OCI-LY3 (cell line): Measurements from ENCODE around the gene GALR2.

ENCODE experiments used
- H2AFZ ChIP-seq: fragments of 200-600, 300-600 bp; shearing (Covaris generic); 2 replicates; pipeline ENCODE4 v1.6.0; 2014; ENCODE audit warnings: antibody characterized with exemption, low read depth, low read length
- H3K27ac ChIP-seq: fragments of 200-600, 300-600 bp; sonication (generic); 2 replicates; pipeline ENCODE4 v1.5.1; 2014; ENCODE audit warnings: mild to moderate bottlenecking, low read length, moderate library complexity, mixed read lengths
- H3K27me3 ChIP-seq: fragments of 200-600, 300-600 bp; sonication (generic); 2 replicates; pipeline ENCODE4 v1.6.1; 2014; ENCODE audit warnings: low read depth, low read length, mixed read lengths
- H3K36me3 ChIP-seq: fragments of 200-600, 300-600 bp; sonication (generic); replicated peaks from 2 replicates; pipeline ENCODE3; 2014; ENCODE audit warnings: low read depth, low read length, mixed read lengths
- H3K4me1 ChIP-seq: fragments of 300-600, 200-600 bp; sonication (generic); 2 replicates; pipeline ENCODE4 v1.6.1; 2014; ENCODE audit warnings: low read length, mixed read lengths
- H3K4me2 ChIP-seq: fragments of 200-600, 300-600 bp; sonication (generic); 2 replicates; pipeline ENCODE4 v1.6.1; 2014; ENCODE audit warnings: low read length, mixed read lengths
- H3K4me3 ChIP-seq: fragments of 300-600, 200-600 bp; sonication (generic); 2 replicates; pipeline ENCODE4 v1.5.1; 2014; ENCODE audit warnings: antibody characterized with exemption, mild to moderate bottlenecking, low read length, moderate library complexity
- H3K79me2 ChIP-seq: fragments of 300-600, 200-600 bp; shearing (Covaris generic); 2 replicates; pipeline ENCODE4 v1.6.1; 2014; ENCODE audit warnings: mild to moderate bottlenecking, low read length, mixed read lengths
- H3K9ac ChIP-seq: fragments of 300-600, 200-600 bp; shearing (Covaris generic); 2 replicates; pipeline ENCODE4 v1.6.0; 2014; ENCODE audit warnings: mild to moderate bottlenecking, low read length, moderate library complexity
- H3K9me3 ChIP-seq: fragments of 200-600, 300-600 bp; shearing (Covaris generic); 2 replicates; pipeline ENCODE4 v1.6.1; 2014; ENCODE audit warnings: low read length, mixed read lengths; ENCODE audit not compliant: insufficient read depth
- H4K20me1 ChIP-seq: fragments of 200-600, 300-600 bp; sonication (generic); 2 replicates; pipeline ENCODE4 v1.6.1; 2016; ENCODE audit warnings: low read length, mixed read lengths; ENCODE audit not compliant: insufficient read depth
- CTCF ChIP-seq: fragments of 200-600, 300-600 bp; sonication (generic); IDR thresholded peaks from 2 replicates; pipeline ENCODE4 v1.5.1; 2014; ENCODE audit warnings: antibody characterized with exemption, low read length, low read depth
- EZH2phosphoT487 ChIP-seq: fragments of 200-600 bp; shearing (Covaris generic); IDR thresholded peaks from 2 replicates; pipeline ENCODE4 v1.6.1; 2018; ENCODE audit warnings: antibody characterized with exemption, mixed run types, low read depth

Gene GALR2

DNA sequence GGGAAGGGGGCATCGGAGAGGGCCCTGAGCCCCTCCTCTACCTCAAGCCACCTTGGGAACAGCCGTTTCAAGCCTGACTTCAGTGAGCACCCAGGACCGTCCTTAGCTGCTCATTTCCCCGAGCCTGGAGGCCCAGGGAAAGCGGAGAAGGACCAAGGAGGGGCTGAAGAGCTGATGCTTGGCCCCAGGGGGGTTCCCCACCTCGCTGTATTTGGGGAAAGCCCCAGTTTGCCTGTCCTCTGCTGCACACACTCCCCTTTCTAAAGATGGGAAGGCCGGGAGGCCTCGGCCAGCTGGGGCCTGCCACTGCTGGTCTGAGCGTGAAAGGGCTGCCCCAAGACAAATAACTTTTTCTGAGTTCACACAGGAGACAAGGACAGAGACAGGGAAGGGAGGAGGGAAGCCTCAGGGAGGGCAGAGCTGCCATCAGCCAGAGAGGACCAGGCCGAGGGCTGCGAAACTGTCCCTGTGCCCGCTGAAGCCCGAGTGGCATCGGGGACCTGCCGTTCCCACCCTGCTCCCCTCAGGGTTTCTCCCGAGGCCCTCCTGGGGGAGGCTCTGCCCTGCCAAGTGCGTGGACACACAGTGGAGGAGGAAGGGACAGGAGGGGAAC is 16.0 kb downstream of the GALR2 start:
- H3K9me3 ChIP-seq: no peaks in the 10 kb centered on the region
- TF ChIP-seq CTCF: no peak
- no peak for TF ChIP-seq EZH2phosphoT487
- no peak overlapping the region for H3K4me3 ChIP-seq
- H3K9ac ChIP-seq: no peak overlapping the region
- no peaks in the 10 kb centered on the region for H4K20me1 ChIP-seq
- H3K79me2 ChIP-seq: no peaks in the 10 kb centered on the region
- H2AFZ ChIP-seq: no peak overlapping the region
- H3K4me2 ChIP-seq: no peak overlapping the region
- no peak overlapping the region for H3K27ac ChIP-seq
- peaks cover 19% of the 10 kb centered on the region for H3K36me3 ChIP-seq
- no peaks in the 10 kb centered on the region for H3K4me1 ChIP-seq
- H3K27me3 ChIP-seq: no peaks in the 10 kb centered on the region

DNA sequence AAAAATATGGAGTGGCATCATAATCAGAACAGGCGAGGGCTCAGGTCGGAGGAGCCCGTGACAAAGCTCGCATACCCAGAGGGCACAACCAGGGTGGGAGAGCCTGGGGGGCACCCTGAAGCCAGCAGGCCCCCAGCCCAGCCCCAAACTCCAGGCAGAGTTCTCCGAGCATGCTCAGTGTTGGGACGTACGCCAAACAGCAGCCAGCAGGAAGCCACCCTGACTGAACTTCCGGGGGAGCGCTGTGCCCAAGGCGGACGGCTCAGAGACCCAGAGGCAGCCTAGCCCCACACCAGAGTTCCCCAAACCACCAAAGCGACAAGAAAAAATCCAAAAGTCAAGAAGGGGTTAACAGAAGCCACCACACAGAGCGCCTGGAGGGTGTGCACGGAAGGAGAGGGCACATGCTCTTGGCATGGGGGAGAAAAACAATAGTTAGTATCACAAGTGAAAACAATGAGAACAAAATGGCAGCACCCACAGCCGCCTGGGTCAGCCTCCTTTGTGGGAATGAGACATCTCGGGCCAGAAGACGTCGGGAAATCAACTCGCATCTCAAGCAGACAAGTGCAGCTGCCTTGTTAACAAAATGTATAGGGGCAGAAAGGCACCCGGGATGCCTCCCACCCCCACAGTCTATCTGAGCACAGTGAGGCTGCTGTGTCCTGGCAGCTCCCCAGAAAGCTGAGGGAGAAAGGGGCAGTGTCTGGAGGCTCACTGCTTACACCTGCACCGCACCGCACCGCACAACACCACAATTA is 17.1 kb downstream of the GALR2 start:
- H3K27me3 ChIP-seq: no peaks in the 10 kb centered on the region
- H3K36me3 ChIP-seq: peaks cover 23% of the 10 kb centered on the region
- no peak for TF ChIP-seq CTCF
- no peak for TF ChIP-seq EZH2phosphoT487
- H3K79me2 ChIP-seq: no peaks in the 10 kb centered on the region
- no peak overlapping the region for H3K9ac ChIP-seq
- no peak overlapping the region for H3K27ac ChIP-seq
- no peaks in the 10 kb centered on the region for H4K20me1 ChIP-seq
- H3K4me1 ChIP-seq: no peaks in the 10 kb centered on the region
- no peak overlapping the region for H2AFZ ChIP-seq
- no peaks in the 10 kb centered on the region for H3K9me3 ChIP-seq
- no peak overlapping the region for H3K4me3 ChIP-seq
- no peak overlapping the region for H3K4me2 ChIP-seq

DNA sequence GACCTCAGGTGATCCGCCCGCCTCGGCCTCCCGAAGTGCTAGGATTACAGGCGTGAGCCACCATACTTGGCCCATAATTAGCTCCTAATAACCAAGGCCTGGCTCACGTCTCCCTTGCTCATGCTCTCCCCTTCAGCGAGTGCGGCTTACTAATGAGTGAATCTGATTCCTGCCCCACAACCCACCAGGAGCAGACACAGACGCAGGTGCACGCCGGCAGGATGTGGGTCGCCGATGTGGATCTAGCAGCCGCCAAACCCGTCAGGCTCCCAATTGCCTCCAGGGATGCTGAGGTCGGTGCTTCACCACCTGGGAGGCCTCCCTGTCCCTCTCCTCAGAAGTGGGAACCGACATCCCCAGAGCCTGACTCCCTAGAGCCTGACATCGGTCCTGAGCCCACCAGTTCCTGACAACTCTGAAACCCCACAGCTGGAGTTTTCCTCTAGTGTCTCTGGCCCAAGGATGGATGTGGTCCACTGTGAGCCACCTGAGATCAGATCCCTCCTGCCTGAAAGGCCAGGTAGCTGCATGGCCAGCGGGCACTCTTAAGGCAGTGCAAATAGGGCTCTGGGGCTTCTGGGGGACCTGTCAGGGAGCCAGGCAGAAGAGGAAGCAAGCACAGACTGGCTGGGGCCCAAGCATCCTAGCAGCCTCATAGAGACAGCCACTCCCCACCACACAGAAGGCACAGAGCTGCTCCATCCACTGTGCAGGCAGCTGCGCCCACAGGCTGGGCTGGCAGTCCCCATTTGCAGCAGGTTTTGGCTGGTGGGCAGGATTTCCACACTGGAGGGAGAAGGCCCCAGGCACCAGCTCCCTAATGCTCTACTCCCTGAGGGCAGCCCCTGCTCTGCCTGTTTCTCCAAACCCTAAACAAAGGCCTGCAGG is 18.2 kb downstream of the GALR2 start:
- H3K27ac ChIP-seq: no peak overlapping the region
- no peak overlapping the region for H2AFZ ChIP-seq
- no peaks in the 10 kb centered on the region for H3K27me3 ChIP-seq
- H3K79me2 ChIP-seq: no peaks in the 10 kb centered on the region
- H3K9me3 ChIP-seq: no peaks in the 10 kb centered on the region
- no peaks in the 10 kb centered on the region for H4K20me1 ChIP-seq
- H3K4me1 ChIP-seq: no peaks in the 10 kb centered on the region
- no peak overlapping the region for H3K9ac ChIP-seq
- H3K4me2 ChIP-seq: no peak overlapping the region
- peaks cover 29% of the 10 kb centered on the region for H3K36me3 ChIP-seq
- no peak for TF ChIP-seq CTCF
- no peak for TF ChIP-seq EZH2phosphoT487
- H3K4me3 ChIP-seq: no peak overlapping the region

GRCh38 chr17:76094046-76094445 is 19.5 kb downstream of the GALR2 start:
- Histone ChIP-seq H3K4me3 (no peak overlapping the region), H2AFZ (no peak overlapping the region), H3K36me3 (peaks cover 30% of the 10 kb centered on the region), H3K27ac (no peak overlapping the region), H3K9me3 (no peaks in the 10 kb centered on the region), H3K9ac (no peak overlapping the region), H4K20me1 (no peaks in the 10 kb centered on the region), H3K27me3 (no peaks in the 10 kb centered on the region), H3K4me2 (no peak overlapping the region), H3K79me2 (no peaks in the 10 kb centered on the region), H3K4me1 (no peaks in the 10 kb centered on the region)
- no peak for TF ChIP-seq EZH2phosphoT487
- no peak for TF ChIP-seq CTCF
